IPS-18c (cell line): ENCODE data around the gene DCHS2.

ENCODE experiments used
- H3K4me3 ChIP-seq: 2 replicates; pipeline ENCODE4 v1.7.0; 2013; ENCODE audit warnings: low read depth, mild to moderate bottlenecking, low read length, moderate library complexity; ENCODE audit not compliant: insufficient read depth
- H3K9me3 ChIP-seq: one replicate; pipeline ENCODE4 v1.6.1; 2013; ENCODE audit warnings: mild to moderate bottlenecking, low read length, moderate library complexity; ENCODE audit not compliant: control insufficient read depth, insufficient read depth

DCHS2 gene

GRCh38 chr4:154495867-154496266, 4.3 kb upstream of the DCHS2 start:
- no peak overlapping the region for H3K4me3 ChIP-seq

GRCh38 chr4:154492288-154492687, 689 bp upstream of the DCHS2 start:
- Histone ChIP-seq H3K4me3 (peak overlapping the region; percentile 61), H3K9me3 (peaks cover 3% of the 10 kb centered on the region)

More at GRCh38 chr4:154495867-154496266, 4.3 kb upstream of the DCHS2 start:
- H3K9me3 ChIP-seq, result no peaks in the 10 kb centered on the region

- Histone ChIP-seq H3K4me3 (peak overlapping the region; percentile 61), H3K9me3 (peaks cover 3% of the 10 kb centered on the region)
Measured at GRCh38 chr4:154490583-154491340, 837 bp downstream of the DCHS2 start.

- Histone ChIP-seq H3K4me3 (peak overlapping the region; percentile 61; the same call in 1 of the 2 replicates), H3K9me3 (peaks cover 3% of the 10 kb centered on the region)
Measured at GRCh38 chr4:154490234-154490582, 1.4 kb downstream of the DCHS2 start.

DNA sequence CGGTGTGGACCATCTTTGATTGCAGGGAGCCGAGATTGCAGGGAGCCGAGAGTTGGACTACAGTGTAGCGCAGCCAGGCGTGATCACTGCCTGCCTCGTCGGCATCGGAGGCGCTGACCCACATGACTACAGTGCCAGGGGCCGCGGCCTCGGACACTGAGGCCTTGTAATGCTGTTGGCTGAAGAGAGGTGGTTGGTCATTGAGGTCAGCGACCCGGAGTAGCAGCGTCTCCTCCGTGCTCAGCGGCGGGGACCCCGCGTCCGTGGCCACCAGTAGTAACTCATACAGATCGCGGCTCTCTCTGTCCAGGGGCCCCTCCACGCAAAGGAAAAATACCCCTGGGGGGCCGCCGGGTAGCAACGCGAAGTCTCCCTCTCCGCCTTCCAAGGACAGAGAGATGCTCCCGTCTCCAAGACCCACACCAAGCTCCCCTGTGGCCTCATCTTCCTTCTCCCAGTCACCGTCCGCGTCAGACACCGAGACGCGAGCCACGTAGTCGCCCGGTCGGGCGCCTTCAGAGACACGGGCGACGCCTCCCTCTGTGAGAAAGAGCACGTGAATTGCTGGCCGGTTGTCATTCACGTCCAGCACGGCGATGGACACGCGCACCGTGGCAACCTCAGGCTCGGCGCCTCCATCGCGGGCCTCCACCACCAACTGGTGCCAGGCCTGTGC, 1.9 kb downstream of the DCHS2 start:
- H3K9me3 ChIP-seq, result peaks cover 3% of the 10 kb centered on the region
- H3K4me3 ChIP-seq, result no peak overlapping the region

DNA sequence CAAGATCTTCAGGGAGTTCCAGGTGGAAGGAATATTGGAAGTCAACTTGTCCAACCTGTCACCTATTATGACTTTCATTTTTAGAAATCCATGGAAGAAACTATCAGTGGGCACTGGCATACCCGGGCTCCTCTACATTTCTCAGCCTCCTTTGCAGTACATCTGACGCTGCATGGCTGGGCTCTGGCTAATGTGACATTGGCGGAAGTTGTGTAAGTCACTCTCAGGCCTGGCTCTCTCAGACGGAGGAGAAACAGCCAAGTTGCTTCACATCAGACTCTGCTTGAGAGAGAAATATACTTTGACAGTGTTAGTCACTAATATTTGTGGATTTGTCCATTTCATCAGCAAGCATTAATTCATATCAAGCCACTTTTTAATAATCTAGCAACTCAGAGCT, 4.5 kb downstream of the DCHS2 start:
- peaks cover 3% of the 10 kb centered on the region for H3K9me3 ChIP-seq
- no peak overlapping the region for H3K4me3 ChIP-seq

DNA sequence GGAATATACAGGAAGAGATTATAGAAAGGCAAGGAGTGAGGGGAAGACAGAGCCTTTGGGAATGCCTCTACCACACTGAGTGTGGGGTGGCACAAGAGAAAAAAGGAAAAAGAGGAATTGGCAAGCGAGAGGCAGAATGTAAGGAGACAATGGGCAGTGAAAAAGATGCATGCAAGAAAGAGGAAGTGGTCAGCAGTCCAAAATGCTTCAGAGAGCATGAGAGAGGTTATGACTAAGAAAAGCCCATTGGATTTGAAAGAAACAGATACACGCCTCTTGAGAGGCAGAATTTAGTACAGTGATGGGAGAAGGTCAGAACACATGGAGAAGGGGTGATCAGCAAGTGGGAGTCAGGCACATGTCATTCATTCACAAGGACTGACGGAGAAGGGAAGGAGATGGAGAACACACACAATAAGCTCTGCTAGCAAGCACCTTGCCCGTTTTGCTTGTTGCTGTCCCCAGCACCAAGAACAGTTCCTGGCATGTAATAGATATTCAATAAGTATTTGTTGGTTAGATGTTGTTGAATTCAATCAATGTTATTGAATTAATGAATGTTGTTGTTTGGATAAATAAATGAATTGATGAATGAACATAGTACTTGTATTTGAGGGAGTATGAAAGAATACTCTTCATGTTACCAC, 6.3 kb downstream of the DCHS2 start:
- Histone ChIP-seq H3K4me3 (no peak overlapping the region), H3K9me3 (no peaks in the 10 kb centered on the region)

- Histone ChIP-seq H3K9me3 (no peaks in the 10 kb centered on the region), H3K4me3 (no peak overlapping the region)
Measured at GRCh38 chr4:154478547-154478946, 13.1 kb downstream of the DCHS2 start.

DNA sequence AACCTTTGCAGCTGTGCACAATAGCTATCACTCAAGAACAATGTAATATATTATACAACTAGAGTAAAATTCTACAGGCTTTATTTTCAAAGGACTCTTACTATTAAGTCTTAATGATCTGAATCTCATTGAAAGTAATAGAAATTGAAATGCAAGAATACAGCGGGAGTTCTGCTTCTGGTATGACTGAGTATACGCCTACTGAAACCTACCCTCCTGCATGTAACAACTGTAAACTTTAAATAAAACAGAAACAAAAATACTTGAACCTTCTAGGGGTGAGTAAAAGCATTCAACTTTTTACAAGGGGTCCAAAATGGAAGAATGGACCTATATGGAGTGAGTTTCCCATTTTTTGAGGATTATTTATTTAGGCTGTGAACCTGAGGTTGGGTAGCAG, 13.5 kb downstream of the DCHS2 start:
- H3K9me3 ChIP-seq, result no peaks in the 10 kb centered on the region
- H3K4me3 ChIP-seq, result no peak overlapping the region

DNA sequence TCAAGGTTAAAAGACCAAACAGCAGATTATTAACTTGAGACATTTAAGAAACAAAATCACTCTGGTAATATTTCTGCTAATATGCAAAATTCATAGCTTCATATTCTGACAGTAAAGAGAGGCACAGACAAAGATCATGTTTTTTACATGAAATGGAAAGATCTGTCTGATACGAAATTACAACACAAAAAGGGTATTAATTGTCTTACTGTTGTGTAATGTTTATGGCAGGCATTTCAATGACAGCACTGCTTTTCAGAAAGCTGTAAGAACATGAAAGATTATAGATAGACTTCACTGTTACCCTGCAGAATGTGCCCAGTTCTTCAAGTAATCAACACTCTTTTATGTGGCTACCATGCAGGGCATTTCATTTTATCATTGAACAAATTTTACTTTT, 15.4 kb downstream of the DCHS2 start:
- Histone ChIP-seq H3K9me3 (no peaks in the 10 kb centered on the region), H3K4me3 (no peak overlapping the region)

DNA sequence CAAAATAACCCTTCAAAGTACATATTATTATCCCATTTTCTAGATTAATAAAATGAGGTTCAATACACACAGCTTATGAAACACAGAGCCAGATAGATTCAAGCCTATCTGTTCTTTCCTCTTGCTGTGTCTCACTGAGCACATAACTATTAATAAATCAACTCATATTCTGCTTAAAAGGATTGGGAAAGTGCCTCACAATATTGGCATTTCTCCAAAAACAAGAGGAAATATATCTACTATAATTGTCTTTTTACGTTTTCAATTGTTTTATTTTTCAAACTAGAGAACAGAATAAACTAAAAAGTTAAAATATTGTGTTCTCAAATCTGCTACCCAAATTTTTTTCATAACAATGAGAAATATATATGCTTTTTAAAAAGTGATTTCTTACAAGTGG, 15.8 kb downstream of the DCHS2 start:
- Histone ChIP-seq H3K4me3 (no peak overlapping the region), H3K9me3 (no peaks in the 10 kb centered on the region)

DNA sequence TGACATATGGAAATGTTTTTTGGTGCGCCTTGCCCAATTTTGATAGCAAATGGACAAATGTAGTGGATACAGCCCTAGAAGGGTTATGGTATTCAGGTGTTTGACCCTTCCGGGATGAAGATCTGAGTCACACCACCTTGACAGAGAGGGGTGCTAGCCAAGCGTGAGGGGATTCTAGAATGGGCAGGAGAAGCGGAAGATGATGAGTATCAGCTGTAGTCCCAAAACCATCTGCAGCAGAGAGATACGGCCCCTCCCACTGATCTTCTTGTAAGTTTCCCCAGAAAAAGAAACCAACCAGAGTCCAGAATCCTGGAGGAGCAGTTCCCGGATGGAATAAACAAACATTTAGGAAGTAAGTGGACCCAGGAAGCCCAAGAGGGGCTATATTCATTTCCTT, 18.1 kb downstream of the DCHS2 start:
- H3K4me3 ChIP-seq, result no peak overlapping the region

DNA sequence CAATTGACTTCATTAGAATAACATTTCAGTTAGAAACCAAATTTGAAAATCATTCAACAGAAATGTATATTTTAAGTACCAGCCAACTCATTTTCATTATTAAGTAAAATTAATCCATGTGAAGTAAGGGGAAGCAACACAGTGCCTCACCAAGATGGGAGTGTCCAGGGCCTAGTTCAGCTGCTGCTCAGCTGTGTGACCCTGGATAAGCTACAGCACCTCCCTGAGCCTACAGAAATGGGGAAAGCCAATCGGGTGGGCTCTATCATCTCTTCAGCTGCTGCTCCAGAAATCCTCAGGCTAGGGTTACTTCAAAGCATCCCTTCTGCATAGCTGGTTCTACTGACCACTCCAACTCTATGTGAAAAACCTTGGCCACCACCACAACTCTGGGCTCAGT, 18.7 kb downstream of the DCHS2 start:
- Histone ChIP-seq H3K4me3 (no peak overlapping the region), H3K9me3 (no peaks in the 10 kb centered on the region)

More for the DNA sequence above, 18.1 kb downstream of the DCHS2 start:
- H3K9me3 ChIP-seq, result no peaks in the 10 kb centered on the region

GRCh38 chr4:154471526-154472331, 19.9 kb downstream of the DCHS2 start:
- H3K9me3 ChIP-seq, result no peaks in the 10 kb centered on the region
- no peak overlapping the region for H3K4me3 ChIP-seq

DNA sequence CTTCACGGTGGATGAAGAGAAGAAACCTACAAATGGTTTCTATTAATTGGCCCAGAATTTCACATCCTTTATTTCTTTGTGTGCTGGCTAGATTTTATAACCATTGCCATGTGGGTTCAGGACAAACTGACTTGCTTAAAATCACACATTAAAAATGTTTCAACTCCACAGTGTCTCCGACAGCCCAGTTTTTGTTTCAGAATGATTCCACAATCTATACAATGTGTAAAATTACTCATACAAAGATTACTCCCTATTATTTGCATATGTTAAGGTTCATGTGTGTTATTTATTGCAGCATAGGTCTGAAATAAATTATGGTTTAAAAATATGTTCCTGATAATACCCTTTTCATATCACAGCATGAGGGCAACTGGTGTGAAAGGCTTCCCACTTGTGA, 20.6 kb downstream of the DCHS2 start:
- Histone ChIP-seq H3K4me3 (no peak overlapping the region), H3K9me3 (no peaks in the 10 kb centered on the region)

- H3K4me3 ChIP-seq, result no peak overlapping the region
Measured at GRCh38 chr4:154467886-154468285, 23.7 kb downstream of the DCHS2 start.

DNA sequence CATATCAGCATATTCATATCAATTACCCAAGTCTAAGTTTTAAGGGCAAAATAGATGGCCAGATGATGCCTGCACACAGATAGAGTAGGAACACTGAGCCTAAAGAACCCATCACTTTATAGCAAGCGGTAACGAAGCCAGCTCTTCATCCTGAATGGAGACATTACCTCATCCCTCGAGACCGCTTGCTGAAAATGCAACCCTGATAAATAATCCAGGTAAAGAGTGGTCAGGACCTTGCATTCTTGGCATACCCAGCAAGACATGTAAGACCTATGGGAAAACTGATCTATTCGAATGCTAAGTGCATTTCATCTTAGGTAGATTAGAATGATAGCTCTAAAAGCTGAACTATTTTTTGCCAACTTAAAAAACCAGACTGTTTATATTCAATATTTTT, 25.3 kb downstream of the DCHS2 start:
- Histone ChIP-seq H3K9me3 (no peaks in the 10 kb centered on the region), H3K4me3 (no peak overlapping the region)

More at GRCh38 chr4:154467886-154468285, 23.7 kb downstream of the DCHS2 start:
- no peaks in the 10 kb centered on the region for H3K9me3 ChIP-seq
